HEK293 (cell line): Measurements from ENCODE around the gene NPAS2.

Experiments
- CTCF ChIA-PET: fragments of 350-600 bp; formaldehyde crosslinking; extraction: SDS; loops from one replicate; lab custom pipeline; 2021; ENCODE audit warnings: antibody characterized with exemption; lab: Yijun Ruan, JAX
- POLR2A ChIA-PET: fragments of 300-600 bp; formaldehyde crosslinking; extraction: SDS; loops from one replicate; lab custom pipeline; 2020; ENCODE audit warnings: antibody characterized with exemption, inconsistent platforms; lab: Yijun Ruan, JAX
- H3K27ac ChIP-seq: fragments of 200-500 bp; sonication (Bioruptor generic); 2 replicates; pipeline ENCODE4 v1.5.1; 2014; ENCODE audit warnings: low read depth, low read length, control low read depth, inconsistent platforms; ENCODE audit errors: extremely low read depth
- H3K36me3 ChIP-seq, 2 experiments: fragments of 200-500 bp in 1 of 2; sonication (Bioruptor generic) in 1 of 2; 1 replicate in 1 of 2; 2 replicates in 1 of 2; pipeline ENCODE4 v1.5.1; 2014 to 2017; ENCODE audit warnings: inconsistent platforms in 2 of 2, low read length in 2 of 2; ENCODE audit not compliant: control insufficient read depth in 2 of 2, insufficient read depth in 1 of 2
- H3K4me1 ChIP-seq: fragments of 200-500 bp; sonication (Bioruptor generic); 2 replicates; pipeline ENCODE4 v1.5.1; 2014; ENCODE audit warnings: mild to moderate bottlenecking, low read length, inconsistent platforms; ENCODE audit not compliant: control insufficient read depth, insufficient read depth
- H3K4me3 ChIP-seq: 2 replicates; pipeline ENCODE4 v1.5.1; 2011; ENCODE audit warnings: low read depth, mild to moderate bottlenecking, control low read depth, low read length, moderate library complexity
- H3K9me3 ChIP-seq: fragments of 200-500 bp; sonication (Bioruptor generic); 2 replicates; pipeline ENCODE4 v1.5.1; 2014; ENCODE audit warnings: low read depth, low read length, inconsistent platforms; ENCODE audit not compliant: control insufficient read depth, insufficient read depth
- KLF16 ChIP-seq: fragments of 450-650 bp; formaldehyde crosslinking; IDR thresholded peaks from 2 replicates; pipeline ENCODE4 v1.5.1; 2017; ENCODE audit warnings: missing biosample characterization, missing genetic modification characterization
- MZF1 ChIP-seq: fragments of 450-650 bp; formaldehyde crosslinking; IDR thresholded peaks from 2 replicates; pipeline ENCODE4 v1.5.1; 2017; ENCODE audit warnings: missing biosample characterization, missing genetic modification characterization, borderline replicate concordance
- PATZ1 ChIP-seq: fragments of 450-650 bp; formaldehyde crosslinking; IDR thresholded peaks from 2 replicates; pipeline ENCODE4 v1.5.1; 2016; ENCODE audit warnings: missing biosample characterization, missing genetic modification characterization
- PBX3 ChIP-seq: sonication (generic); formaldehyde crosslinking; IDR thresholded peaks from 2 replicates; pipeline ENCODE4 v1.8.1; 2022; ENCODE audit warnings: mild to moderate bottlenecking, moderate library complexity, missing genetic modification reagents
- ZFHX2 ChIP-seq: fragments of 450-650 bp; formaldehyde crosslinking; conservative IDR thresholded peaks from 2 replicates; pipeline ENCODE4 v1.5.1; 2016; ENCODE audit warnings: missing biosample characterization, missing genetic modification characterization
- ZFP37 ChIP-seq: fragments of 450-650 bp; formaldehyde crosslinking; IDR thresholded peaks from 2 replicates; pipeline ENCODE4 v1.5.1; 2016; ENCODE audit warnings: missing biosample characterization, missing genetic modification characterization
- ZNF112 ChIP-seq: fragments of 450-650 bp; formaldehyde crosslinking; IDR thresholded peaks from 2 replicates; pipeline ENCODE4 v1.5.0; 2017; ENCODE audit warnings: missing biosample characterization, missing genetic modification characterization
- ZNF132 ChIP-seq: fragments of 450-650 bp; formaldehyde crosslinking; IDR thresholded peaks from 2 replicates; pipeline ENCODE4 v1.5.1; 2017; ENCODE audit warnings: missing biosample characterization, missing genetic modification characterization, borderline replicate concordance
- ZNF223 ChIP-seq: fragments of 450-650 bp; formaldehyde crosslinking; IDR thresholded peaks from 2 replicates; pipeline ENCODE4 v1.5.1; 2016; ENCODE audit warnings: missing biosample characterization, missing genetic modification characterization
- ZNF292 ChIP-seq: fragments of 450-650 bp; formaldehyde crosslinking; IDR thresholded peaks from 2 replicates; pipeline ENCODE4 v1.5.1; 2016; ENCODE audit warnings: low read depth, missing biosample characterization, missing genetic modification characterization, borderline replicate concordance
- ZNF549 ChIP-seq: fragments of 450-650 bp; IDR thresholded peaks from 2 replicates; pipeline ENCODE4 v1.5.1; 2018; ENCODE audit warnings: missing biosample characterization, missing genetic modification characterization, mild to moderate bottlenecking, inconsistent platforms, moderate library complexity
- ZNF561 ChIP-seq: fragments of 450-650 bp; IDR thresholded peaks from 2 replicates; pipeline ENCODE4 v1.5.1; 2018; ENCODE audit warnings: missing biosample characterization, missing genetic modification characterization, borderline replicate concordance
- ZNF704 ChIP-seq: fragments of 450-650 bp; formaldehyde crosslinking; IDR thresholded peaks from 2 replicates; pipeline ENCODE4 v1.5.1; 2016; ENCODE audit warnings: missing biosample characterization, missing genetic modification characterization
- ZSCAN5A ChIP-seq: fragments of 450-650 bp; formaldehyde crosslinking; IDR thresholded peaks from 2 replicates; pipeline ENCODE4 v1.5.1; 2016; ENCODE audit warnings: missing biosample characterization, missing genetic modification characterization
- TF ChIP-seq, protein P1 (sequence below): IDR thresholded peaks from 2 replicates; pipeline ENCODE4 v1.6.1; 2011; ENCODE audit warnings: mild to moderate bottlenecking, low read depth, low read length, borderline replicate concordance

NPAS2 gene

GRCh38 chr2:100791294-100791935, 28.5 kb upstream of the NPAS2 start (continued):
- TF ChIP-seq ZNF112 (tag by site-specific recombination) = no peak

DNA sequence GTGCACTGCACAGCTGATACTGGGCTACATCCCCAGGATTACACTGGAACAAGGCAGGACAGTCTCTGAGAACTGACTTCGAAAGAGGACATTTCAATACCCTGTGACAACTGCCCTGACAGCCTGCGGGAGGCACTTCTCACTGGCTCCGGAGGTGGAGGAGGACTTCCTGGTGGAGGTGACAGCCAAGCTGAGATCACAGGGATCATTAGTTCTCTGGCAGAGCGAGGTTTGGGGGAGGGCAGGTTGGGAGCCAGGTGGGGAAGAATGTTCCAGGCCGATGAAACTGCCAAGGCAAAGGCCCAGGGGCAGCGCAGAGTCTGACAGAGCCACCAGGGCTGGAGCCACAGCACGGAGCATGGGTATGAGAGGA, 28.0 kb upstream of the NPAS2 start:
- TF ChIP-seq PBX3 (CRISPR knock-in tag) (no peak), ZNF704 (tag by site-specific recombination) (no peak), KLF16 (tag by site-specific recombination) (no peak), ZFP37 (tag by site-specific recombination) (no peak), ZSCAN5A (tag by site-specific recombination) (no peak), ZNF561 (tag by site-specific recombination) (no peak), ZNF132 (tag by site-specific recombination) (no peak), ZNF292 (tag by site-specific recombination) (no peak), ZNF223 (tag by site-specific recombination) (no peak), MZF1 (tag by site-specific recombination) (no peak), ZFHX2 (tag by site-specific recombination) (no peak)
- TF ChIP-seq, protein P1, sequence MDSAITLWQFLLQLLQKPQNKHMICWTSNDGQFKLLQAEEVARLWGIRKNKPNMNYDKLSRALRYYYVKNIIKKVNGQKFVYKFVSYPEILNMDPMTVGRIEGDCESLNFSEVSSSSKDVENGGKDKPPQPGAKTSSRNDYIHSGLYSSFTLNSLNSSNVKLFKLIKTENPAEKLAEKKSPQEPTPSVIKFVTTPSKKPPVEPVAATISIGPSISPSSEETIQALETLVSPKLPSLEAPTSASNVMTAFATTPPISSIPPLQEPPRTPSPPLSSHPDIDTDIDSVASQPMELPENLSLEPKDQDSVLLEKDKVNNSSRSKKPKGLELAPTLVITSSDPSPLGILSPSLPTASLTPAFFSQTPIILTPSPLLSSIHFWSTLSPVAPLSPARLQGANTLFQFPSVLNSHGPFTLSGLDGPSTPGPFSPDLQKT = no peak

GRCh38 chr2:100793220-100793619, 26.7 kb upstream of the NPAS2 start:
- H3K9me3 ChIP-seq = no peaks in the 10 kb centered on the region
- ChIA-PET POLR2A (no interaction called here), CTCF (interaction anchor here (1.0 kb wide), 1 partner anchor 193 kb away, joined by 3 read pairs; no protein-coding TSS in a partner anchor)
- H3K36me3 ChIP-seq = no peaks in the 10 kb centered on the region
- H3K4me3 ChIP-seq = no peak overlapping the region
- H3K4me1 ChIP-seq = no peaks in the 10 kb centered on the region
- TF ChIP-seq PATZ1 (tag by site-specific recombination) (no peak), ZNF549 (tag by site-specific recombination) (no peak), ZFHX2 (tag by site-specific recombination) (no peak)
- H3K27ac ChIP-seq = no peak overlapping the region

More for the DNA sequence above, 28.0 kb upstream of the NPAS2 start:
- no peaks in the 10 kb centered on the region for H3K4me1 ChIP-seq
- H3K9me3 ChIP-seq = no peaks in the 10 kb centered on the region
- ChIA-PET POLR2A (no interaction called here), CTCF (no interaction called here)
- H3K36me3 ChIP-seq = no peaks in the 10 kb centered on the region
- H3K4me3 ChIP-seq = no peak overlapping the region
- no peak overlapping the region for H3K27ac ChIP-seq
